PFSK-1 (cell line): Measurements from ENCODE around the gene ST7.

Source experiments
- FOXP2 ChIP-seq: optimal IDR thresholded peaks from 2 replicates; pipeline ENCODE3; 2011; ENCODE audit warnings: borderline replicate concordance, control low read depth, inconsistent platforms; ENCODE audit not compliant: insufficient read depth; ENCODE audit errors: extremely low read length, extremely low read depth
- POLR2AphosphoS5 ChIP-seq: IDR thresholded peaks from 2 replicates; pipeline ENCODE4 v1.6.1; 2012; ENCODE audit warnings: low read depth, mild to moderate bottlenecking, control low read depth, low read length, moderate library complexity
- SIN3A ChIP-seq: IDR thresholded peaks from 2 replicates; pipeline ENCODE4 v1.6.1; 2012; ENCODE audit warnings: mild to moderate bottlenecking, low read length, moderate library complexity, borderline replicate concordance; ENCODE audit not compliant: insufficient read depth
- TAF1 ChIP-seq: IDR thresholded peaks from 2 replicates; pipeline ENCODE4 v1.6.1; 2012; ENCODE audit warnings: low read length, control low read depth, borderline replicate concordance; ENCODE audit not compliant: insufficient read depth
- TF ChIP-seq, protein P1 (sequence below), 2 experiments: IDR thresholded peaks; 2 replicates each; pipeline versions ENCODE4 v1.6.1 to v1.8.0; 2011 to 2012; ENCODE audit warnings: low read depth in 2 of 2, low read length in 2 of 2, control low read depth in 1 of 2, inconsistent platforms in 1 of 2, mild to moderate bottlenecking in 1 of 2, moderate library complexity in 1 of 2; ENCODE audit not compliant: insufficient read depth in 1 of 2

Gene ST7

DNA sequence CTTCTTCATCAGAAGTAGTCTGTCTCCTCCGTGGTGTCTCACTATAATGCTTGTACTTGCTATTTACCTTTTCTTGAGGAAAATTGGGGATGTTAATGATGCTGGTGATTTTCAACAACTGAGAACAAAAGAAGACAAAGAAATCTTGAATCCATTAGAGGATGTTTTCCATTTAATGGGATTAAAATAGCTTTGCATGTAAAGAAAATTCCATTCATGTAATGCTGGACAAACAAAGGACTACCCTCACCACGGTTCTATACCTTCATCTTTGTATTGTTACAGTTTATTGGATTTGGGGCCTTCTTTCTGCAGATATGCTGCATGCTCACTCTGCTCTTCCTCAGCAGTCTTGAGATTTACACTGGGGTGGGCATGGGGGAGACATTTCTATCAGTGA, 241.1 kb downstream of the ST7 start:
- TF ChIP-seq POLR2AphosphoS5 = no peak
- TF ChIP-seq TAF1 = no peak
- no peak for TF ChIP-seq SIN3A
- TF ChIP-seq, protein P1, sequence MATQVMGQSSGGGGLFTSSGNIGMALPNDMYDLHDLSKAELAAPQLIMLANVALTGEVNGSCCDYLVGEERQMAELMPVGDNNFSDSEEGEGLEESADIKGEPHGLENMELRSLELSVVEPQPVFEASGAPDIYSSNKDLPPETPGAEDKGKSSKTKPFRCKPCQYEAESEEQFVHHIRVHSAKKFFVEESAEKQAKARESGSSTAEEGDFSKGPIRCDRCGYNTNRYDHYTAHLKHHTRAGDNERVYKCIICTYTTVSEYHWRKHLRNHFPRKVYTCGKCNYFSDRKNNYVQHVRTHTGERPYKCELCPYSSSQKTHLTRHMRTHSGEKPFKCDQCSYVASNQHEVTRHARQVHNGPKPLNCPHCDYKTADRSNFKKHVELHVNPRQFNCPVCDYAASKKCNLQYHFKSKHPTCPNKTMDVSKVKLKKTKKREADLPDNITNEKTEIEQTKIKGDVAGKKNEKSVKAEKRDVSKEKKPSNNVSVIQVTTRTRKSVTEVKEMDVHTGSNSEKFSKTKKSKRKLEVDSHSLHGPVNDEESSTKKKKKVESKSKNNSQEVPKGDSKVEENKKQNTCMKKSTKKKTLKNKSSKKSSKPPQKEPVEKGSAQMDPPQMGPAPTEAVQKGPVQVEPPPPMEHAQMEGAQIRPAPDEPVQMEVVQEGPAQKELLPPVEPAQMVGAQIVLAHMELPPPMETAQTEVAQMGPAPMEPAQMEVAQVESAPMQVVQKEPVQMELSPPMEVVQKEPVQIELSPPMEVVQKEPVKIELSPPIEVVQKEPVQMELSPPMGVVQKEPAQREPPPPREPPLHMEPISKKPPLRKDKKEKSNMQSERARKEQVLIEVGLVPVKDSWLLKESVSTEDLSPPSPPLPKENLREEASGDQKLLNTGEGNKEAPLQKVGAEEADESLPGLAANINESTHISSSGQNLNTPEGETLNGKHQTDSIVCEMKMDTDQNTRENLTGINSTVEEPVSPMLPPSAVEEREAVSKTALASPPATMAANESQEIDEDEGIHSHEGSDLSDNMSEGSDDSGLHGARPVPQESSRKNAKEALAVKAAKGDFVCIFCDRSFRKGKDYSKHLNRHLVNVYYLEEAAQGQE (IDR thresholded peaks at IDR 0.05; ENCODE audit: insufficient read depth in 1 of 2, low read depth in 2 of 2, low read length in 2 of 2) = no peak
- TF ChIP-seq FOXP2 = no peak

DNA sequence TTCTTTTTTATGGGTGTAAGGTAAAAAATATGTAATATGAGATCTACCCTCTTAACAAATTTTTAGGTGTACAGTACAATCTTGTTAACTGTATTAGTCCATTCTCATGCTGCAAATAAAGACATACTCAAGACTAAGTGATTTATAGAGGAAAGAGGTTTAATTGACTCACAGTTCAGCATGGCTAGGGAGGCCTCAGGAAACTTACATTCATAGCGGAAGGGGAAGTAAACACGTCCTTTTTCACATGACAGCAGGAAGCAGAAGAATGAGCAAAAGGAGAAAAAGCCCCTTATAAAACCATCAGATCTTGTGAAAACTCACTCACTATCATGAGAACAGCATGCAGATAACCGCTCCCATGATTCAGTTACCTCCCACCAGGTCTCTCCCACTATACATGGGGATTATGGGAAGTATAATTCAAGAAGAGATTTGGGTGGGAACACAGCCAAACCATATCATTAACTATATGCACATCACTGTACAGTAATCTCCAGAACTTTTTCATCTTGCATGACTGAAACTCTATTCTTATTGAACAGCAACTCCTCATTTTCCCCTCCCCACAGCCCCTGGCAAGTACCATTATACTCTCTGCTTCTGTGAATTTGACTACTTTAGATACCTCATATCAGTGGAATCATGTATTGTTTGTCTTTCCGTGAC, 242.2 kb downstream of the ST7 start:
- TF ChIP-seq FOXP2 (no peak), SIN3A (no peak), POLR2AphosphoS5 (no peak)

DNA sequence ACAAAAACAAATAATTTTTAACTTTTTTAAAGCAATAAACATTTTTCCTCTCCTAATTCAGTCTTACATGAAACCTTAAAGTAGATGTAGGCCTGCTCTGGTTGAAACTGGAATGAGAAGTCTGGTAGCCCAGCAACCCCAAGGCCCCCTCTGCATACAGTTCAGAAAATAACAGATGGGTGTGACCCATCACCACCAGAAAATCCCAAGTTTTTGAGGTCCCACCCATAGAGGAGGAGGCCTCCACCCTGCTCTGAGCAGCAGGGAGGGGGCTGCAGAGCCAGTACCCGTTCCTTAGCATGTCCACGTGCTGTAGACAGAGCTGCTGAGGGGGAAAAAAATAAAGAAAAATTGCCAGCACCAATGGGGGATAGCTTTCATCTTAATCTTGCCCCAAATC, 246.8 kb downstream of the ST7 start:
- TF ChIP-seq POLR2AphosphoS5 (no peak), SIN3A (no peak), FOXP2 (no peak), TAF1 (no peak)
- TF ChIP-seq, protein P1 (IDR thresholded peaks at IDR 0.05; ENCODE audit: insufficient read depth in 1 of 2, low read depth in 2 of 2, low read length in 2 of 2) = no peak

DNA sequence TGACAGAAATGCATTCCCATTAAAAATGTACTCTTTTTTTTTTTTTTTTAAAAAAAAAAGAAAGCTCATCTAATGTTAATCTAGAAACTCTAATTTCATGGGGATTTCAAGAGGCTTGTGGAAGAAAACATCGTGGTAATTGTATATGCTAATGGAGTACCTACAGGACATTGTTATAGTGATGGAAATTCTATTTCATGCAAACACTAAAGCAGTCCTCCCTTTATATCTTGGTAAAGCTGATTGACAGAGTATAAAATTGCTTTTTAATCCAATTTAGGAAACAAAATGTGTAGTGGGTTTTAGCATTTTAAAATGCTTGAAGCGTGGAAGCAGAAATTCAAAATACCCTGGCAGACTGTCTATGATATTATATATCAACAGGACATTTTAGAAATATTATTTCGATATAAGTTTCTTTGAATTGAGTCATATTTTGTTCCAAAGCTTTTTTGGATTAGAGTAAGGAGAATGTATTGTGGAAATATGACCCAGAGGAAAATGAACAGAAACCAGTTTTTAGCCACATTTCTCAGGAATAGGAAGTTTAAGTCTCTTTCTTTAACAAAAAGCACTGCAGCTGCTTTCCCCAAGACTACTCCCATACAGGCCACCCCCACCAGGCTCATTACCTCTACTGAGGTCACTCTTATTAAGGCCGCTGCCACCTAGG, 247.6 kb downstream of the ST7 start:
- TF ChIP-seq, protein P1 (IDR thresholded peaks at IDR 0.05; ENCODE audit: insufficient read depth in 1 of 2, low read depth in 2 of 2, low read length in 2 of 2) = no peak
- TF ChIP-seq FOXP2 (no peak), SIN3A (no peak), POLR2AphosphoS5 (no peak), TAF1 (no peak)

DNA sequence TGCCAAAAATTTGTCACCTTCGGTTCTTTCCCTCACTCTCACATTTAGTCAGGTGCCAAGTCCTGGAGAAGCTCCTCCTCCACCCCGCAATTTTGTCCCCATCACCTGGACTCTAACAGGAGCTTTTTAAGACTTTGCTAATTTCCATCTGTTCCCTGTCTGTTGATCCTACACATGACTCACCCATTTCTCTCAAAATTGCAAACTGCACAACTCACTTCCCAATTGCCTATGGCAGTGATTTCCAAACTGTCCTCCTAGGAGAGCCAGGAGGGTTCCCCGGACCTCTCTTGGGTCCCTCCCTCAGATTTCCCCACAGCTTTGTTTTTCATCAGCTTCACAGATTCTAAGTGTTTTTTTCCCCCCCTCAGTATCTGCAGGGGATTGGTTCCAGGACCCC, 249.2 kb downstream of the ST7 start:
- TF ChIP-seq SIN3A = no peak
- TF ChIP-seq FOXP2 = no peak
- no peak for TF ChIP-seq TAF1
- no peak for TF ChIP-seq POLR2AphosphoS5
- TF ChIP-seq, protein P1 (IDR thresholded peaks at IDR 0.05; ENCODE audit: insufficient read depth in 1 of 2, low read depth in 2 of 2, low read length in 2 of 2) = no peak
